Activated effector memory CD4-positive, alpha-beta T cell treated with Interleukin-2 at 50 U/mL for 16 hours (primary cell): Measurements from ENCODE around the gene RNF182.
"Not testable (repeated sequence)": the region's sequence is repeated elsewhere in the genome, so short reads cannot be mapped to it uniquely, and the experiment has no call there.

Source experiments
- DNase-seq: peaks from one replicate; pipeline ENCODE4 v3.0.0-alpha.2; 2020

The RNF182 gene, protein sequence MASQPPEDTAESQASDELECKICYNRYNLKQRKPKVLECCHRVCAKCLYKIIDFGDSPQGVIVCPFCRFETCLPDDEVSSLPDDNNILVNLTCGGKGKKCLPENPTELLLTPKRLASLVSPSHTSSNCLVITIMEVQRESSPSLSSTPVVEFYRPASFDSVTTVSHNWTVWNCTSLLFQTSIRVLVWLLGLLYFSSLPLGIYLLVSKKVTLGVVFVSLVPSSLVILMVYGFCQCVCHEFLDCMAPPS

DNA sequence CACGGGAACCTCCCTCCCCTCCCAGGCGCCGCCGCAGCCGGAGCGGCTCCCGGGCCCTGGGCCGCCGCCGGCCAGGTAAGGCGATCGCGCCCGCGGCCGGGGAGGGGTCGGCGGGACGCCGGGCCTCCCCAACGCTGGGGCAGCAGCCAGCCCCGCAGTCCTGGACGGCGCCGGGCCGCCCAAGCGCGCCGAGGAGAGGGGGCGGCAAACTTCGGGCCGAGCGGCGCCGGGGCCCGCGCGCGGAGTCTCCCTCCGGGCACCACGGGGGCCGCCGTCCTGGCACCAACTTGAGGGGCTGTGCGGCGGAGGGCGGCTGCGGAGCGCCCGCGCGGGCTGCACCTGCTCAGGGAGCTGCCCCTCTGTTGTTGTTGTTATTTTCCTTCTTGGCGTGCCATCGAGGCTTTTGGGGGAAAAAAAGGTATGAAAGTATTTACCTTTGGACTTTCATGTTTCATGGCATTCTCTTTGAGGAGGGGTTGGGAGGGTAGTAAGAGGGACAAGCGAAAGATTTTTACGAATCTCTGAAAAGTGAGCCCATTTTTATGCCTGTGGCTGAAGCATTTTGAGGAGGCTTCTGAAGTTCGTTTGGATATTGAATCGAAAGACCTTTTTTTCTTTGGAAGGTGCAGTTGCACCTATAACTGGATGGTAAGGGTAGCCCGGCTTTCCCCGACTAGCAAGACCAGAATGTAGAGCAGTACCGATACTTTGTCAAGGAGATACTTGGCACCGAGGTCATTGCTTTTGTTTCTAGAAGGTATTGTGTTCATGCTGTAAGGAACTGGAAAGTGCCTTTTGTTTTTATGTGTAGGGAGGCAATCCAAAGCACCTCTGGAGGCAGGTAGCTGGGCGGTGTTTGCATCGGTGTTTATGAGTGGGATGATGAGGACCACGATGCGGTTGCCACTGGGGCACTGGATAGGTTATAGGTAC lies at the start of gene RNF182:
Gene RNF182 (plus strand): TSS at position 4 of the 933 bp plus-strand sequence. CDS start 52,168 bp downstream, outside the sequence.
- DNase-seq = no peak

DNA sequence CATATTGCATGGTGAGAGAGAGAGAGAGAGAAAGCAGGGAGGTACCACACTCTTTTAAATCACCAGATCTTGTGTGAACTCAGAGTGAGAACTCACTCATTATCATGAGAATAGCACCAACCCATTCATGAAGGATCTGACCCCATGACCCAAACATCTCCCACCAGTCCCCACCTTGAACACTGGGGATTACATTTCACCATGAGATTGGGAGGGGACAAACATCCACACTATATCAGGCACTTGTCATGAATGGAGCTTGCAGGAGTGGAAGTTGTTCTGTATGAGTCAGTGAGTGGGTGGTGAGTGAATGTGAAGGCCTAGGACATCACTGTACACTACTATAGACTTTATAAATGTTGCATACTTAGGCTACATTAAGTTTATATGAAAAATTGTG lies 47.7 kb upstream of the RNF182 start:
- no peak for DNase-seq

DNA sequence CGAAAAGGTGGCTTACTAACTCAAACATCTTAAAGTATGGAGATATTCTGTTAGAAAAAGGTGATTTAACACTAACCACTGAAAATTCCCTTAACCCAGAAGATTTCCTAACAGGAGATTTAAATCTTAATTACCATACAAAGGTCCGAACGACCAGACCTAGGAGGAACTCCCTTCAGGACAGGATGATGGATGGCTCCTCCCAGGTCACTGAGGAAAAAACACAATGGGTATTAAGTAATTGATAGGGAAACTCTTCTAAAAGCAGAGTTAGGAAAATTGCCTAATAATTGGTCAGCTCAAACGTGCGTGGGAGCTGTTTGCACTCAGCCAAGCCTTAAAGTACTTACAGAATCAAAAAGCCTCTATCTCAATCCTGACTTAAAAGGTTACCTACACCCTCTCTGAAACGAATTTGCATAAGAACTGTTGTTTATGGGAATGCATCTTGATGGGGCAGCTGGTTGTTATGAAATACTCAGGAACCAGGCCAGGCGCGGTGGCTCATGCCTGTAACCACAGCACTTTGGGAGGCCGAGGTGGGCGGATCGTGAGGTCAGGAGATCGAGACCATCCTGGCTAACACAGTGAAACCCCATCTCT lies 44.6 kb upstream of the RNF182 start:
- DNase-seq = not testable (repeated sequence)

DNA sequence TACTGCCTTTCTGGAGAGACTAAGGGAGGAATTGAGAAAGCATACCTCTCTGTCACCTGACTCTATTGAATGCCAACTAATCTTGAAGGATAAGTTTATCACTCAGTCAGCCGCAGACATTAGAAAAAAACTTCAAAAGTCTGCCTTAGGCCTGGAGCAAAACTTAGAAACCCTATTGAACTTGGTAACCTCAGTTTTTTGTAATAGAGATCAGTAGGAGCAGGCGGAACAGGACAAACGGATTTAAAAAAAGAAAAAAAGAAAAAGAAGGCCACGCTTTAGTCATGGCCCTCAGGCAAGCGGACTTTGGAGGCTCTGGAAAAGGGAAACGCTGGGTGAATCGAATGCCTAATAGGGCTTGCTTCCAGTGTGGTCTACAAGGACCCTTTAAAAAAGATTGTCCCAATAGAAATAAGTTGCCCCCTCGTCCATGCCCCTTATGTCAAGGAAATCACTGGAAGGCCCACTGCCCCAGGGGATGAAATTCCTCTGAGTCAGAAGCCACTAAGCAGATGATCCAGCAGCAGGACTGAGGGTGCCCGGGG lies 43.1 kb upstream of the RNF182 start:
- no peak for DNase-seq

DNA sequence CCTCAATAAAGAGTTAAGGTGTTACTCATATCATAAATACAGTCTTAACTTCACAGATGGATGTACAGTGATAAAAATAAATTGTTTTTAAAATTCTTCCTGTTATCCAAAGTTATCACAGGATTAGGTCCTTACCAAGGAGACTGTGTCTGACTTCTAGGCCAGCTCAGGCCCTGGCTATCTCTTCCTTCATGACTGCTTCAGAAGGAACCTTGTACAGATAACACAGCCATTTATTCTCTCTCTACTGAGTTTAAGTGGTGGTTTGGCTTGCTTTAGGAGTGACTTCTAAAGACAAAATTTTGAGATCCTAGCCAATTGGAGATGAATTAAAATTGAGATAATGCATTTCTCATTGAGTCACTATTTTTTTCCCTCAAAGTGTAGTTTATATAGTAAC lies 40.8 kb upstream of the RNF182 start:
- DNase-seq = no peak

DNA sequence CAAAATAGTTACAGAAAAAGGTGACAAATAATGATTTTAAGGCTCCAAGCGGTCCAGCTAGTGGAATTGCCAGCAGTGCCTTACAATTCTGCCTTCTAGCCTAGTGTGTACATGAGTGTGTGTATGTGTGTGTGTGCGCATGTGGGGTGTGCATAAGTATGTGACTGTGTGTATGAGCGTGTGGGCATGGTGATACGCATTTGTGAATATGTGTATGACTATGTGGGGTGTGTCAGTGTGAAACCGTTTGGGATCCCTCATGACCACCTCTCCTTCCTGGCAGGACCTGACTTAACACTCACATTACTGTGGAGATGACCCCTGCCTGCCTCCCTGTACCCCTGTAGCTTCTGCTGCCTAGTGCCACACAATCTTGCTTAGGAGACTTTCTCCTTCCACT lies 40.4 kb upstream of the RNF182 start:
- DNase-seq = no peak

DNA sequence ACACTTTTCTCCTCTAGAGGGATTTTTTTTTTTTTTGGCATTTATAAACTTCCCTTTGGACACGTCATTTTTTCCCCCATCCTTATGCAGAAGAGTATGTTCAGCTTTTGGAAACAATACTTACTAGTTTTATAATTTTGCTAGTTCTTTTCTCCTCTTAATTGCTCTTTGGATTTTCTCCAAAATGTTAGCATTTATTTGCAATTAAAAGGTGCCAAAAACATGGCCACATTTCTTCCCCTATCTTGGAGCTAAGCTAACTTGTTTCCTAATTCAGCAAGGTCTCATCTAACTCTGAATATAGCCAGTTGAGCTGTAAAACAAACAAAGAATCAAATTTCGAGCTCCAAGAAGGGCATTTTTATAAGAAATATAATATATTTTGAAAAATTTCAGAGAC lies 39.2 kb upstream of the RNF182 start:
- no peak for DNase-seq

DNA sequence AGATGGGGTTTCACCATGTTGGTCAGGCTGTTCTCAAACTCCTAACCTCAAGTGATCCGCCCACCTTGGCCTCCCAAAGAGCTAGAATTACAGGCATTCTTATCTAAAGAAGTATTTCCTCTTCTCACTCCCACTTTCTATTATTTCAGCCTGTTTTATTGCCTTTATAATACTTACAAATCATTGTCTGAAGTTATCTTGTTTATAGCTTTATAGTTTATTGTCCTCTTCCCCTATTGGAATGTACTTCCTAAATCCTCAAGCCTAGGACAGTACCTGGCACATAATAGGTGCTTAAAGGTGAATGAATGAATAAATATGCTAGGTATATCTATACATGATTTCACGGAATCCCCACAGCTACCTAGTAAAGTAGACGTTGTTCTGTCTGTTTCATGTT lies 37.8 kb upstream of the RNF182 start:
- no peak for DNase-seq

DNA sequence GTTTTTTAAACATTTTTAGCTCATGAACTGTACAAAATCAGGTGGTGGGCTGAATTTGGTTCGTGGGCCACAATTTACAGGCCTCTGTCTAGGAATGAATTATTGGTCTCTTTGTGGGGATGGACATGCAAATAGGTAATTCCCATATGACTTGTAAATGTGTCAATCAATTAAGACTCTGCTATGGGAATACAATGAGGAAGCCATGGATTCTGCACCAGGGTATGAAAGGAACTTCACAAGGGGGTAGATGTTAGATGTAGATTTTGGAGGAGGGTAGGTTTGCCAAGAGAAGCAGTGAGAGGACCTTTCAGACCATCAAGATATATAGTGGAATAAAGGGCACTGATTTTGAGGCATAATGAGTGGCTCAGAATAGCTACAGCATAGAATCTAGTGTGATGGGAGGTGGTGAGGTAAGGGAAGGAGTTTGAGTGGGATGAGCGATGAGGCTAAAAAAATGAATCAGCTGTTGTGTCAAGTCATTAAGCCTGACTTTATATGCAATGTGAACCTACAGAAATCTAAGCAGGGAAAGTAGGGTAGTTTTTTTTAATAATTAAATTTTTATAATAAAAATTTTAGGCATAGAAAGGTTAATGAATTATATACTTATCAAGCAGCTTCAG lies 32.6 kb upstream of the RNF182 start:
- DNase-seq = no peak

DNA sequence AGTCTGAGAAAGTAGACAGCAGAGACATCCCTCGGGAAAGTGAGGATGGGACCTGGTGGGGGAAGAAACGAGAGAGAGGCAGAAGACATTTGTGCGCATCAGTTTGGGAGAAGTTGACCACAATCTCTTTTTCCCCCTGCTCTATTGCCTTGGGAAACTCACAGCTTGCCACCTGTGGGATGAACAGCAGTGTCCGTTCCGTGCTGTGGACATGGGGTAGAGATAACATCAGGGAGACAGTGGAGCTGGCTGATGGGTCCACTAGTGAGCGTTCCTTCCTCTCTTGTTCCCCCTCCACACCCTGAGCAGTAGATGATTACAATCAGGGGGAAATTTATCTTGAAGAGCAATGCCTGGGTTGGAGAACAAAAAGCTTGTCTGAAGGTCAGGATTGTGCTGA lies 21.8 kb upstream of the RNF182 start:
- DNase-seq = no peak

DNA sequence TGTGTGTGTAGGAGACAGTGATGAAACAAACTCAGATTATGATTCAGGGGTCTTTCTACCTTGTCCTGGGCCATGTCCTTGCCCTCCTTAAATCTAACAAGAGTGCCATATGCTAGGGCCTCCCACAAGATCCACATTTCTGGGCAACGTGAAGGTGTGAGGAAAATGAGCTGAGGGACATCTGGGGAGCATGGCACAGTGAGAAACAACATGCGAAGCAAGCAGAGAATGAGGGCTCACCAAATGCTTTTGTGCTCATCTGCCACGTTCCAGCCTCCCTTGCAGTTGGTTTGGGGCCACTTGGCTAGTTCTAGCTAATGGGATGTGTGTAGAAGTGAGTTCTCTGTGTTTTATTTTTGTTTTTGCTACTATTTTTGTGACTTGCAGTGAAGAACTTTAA lies 21.4 kb upstream of the RNF182 start:
- DNase-seq = no peak

DNA sequence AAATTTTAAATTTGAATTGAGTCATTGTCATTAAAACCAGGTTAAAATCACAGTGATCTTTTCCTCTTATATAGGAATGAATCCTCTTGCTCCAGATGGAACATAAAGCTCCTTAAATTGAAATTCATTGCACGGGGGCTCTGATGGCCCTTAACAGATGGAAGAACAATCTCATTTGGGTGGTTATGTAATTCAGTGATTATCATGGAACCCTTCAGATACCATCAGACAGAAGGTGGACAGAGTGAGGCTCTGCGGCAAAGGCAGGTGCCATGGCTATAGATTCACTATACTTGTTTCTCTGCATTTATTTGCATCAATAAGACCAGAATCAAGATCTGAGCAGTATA lies 17.8 kb upstream of the RNF182 start:
- DNase-seq = no peak

DNA sequence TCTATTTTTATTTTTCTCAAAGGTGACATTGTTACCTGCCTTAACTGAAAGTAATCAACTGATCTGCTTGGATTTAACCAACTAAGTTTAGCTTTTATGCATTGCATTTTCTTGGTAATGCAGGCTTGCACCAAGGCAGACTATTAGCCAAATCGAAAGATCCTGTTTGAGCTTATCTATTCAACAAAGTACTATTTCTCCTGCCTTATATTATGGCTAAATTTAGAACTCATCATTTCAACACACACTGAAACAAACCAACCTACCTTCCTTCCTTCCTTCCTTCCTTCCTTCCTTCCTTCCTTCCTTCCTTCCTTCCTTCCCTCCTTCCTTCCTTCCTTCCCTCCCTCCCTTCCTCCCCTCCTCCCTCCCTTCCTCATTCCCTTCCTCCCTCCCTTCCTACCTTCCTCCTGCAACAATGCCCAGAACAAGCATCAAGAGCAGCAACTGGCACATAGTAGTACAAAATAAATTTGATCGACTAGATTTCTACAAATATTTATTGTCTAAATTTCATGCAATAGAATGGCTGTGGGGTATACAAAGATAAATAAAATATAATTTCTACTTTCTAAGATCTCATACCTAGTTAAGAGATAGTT lies 17.0 kb upstream of the RNF182 start:
- DNase-seq = no peak

DNA sequence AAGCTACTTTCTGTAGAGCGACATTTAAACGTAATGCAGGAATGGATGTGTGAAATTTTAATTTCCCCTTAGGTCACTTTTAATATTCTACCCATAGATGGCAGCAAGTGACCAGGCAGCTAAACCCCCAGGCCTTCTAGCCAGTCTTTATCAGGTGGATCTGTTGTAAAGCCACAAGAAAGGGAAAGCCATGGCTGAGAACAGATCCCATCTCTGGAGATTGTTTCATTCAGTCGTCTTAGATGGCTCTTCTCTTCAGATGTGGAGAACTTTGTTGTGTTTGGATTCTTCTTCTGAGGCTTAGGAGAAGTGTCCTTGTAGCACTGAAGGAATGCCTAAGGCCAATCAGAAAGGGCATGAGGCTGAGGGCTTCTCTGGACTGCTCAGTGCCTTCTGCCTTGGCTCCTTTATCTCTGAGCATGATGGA lies 15.8 kb upstream of the RNF182 start:
- peak; percentile 13 for DNase-seq

DNA sequence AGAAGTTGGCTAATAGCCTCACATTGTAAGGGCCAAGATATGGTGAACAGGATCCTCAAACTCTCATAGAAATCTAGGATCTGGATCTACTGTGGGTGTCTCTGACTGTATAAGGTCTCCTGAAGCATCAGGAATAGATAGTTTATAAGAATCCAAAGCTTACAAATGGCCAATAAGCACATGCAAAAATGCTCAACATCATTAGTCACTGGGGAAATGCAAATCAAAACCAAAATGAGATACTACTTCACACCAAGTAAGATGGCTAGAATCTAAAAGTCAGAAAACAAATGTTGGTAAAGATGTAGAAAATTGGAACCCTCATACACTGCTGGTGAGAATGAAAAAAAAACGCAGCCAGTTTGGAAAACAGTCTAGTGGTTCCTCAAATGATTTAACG lies 14.3 kb upstream of the RNF182 start:
- DNase-seq = no peak

DNA sequence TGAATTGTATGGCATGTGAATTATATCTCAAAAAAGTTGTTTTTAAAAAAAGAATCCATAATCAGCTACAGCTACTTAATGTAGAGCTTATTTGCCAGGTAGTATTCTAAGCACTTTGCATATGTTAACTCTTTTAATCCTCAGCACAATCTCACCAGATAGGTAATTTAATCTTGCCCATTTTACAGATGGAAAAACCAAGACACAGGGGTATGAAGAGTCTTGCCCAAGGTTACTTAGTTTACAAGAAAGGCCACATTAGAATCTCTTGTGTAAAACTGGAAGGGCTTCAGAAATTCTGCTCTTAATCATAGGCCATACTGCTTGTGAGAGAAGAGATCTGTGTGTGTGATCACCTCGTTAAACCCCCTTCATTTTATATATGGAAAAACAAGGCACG lies 13.4 kb upstream of the RNF182 start:
- DNase-seq = no peak

DNA sequence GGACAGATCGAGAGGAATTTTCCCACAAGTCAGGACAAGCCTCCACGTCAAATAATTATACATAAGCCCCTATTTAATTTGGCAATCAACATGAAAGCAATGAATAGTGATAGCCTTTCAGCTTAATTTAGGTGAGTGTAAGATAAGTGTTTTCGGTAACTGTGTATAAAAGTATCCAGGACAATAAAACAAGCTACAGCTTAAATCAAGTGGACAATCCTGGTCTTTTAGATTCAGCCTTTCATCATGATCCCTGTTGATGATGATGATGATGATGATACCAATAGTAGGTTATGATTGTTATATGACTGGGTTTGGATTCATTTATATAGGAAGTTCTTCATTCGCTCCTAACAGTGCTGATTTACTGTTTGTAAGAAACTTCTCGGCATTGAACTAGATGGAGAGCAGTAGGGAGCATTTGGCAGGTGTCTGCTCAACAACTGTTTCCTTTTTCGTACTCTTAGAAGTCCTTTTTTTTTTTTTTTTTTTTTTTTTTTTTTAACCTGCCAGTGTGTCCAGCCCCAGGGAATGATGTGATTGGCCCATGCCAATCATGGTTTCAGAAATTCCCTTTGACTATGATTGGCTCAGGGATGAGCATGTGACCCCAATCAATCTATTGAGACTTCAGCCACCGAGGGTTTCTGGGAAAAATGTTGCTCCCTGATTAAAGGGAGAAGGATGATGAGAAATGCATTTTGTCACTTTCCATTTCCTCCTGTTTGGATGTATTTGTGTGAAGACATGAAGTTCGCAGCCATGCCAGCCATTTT lies 11.3 kb upstream of the RNF182 start:
- DNase-seq = no peak

DNA sequence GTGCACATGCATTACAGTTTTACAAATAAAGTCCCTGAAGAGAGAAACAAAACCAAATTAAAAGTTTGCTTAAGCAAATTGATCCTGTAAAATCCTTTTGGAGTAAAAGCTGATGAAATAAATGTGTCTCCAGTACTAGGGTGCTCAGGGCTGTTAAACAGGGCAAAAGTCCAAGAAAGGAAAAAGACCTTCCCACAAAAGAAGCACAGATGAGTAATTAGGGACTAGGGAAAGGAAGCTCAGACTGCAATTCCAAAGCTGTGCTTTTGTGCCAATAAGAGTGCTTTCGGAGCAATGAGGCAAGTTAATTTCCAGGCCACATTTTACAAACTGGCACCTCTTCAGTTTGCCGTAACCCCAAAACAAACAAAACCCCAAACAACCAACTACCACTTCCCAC lies 10.4 kb upstream of the RNF182 start:
- DNase-seq = no peak

DNA sequence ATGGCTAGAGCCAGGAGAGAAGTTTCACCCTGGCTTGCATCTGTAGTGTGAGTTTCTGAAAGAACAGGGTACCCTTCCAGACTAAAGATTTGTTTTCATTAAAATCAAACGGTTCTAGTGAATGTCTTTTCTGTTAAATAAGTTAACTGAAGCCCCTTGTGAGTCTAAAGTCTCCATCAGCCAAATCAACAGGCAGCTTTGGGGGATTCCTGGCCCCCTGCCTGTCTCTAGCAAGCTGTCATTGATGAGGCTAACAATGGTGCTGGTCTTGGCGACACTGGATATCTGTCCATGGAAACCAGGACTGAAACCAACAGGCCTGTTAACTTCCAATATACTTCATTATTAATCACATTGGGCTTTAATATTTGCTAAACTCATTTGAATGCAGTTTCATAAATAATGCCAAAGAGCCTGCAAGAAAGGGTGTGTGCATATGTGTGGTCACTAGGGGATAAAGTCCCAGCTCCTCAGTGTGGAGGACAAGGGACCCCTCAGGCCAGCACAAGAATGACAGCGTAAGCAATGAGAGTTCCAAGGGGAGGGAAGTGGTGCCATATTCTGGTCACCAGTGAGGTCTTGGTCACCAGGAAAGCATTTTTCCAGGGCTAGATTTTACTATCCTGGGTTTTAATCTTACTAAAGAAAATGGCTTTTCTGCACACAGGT lies 9.1 kb upstream of the RNF182 start:
- no peak for DNase-seq

DNA sequence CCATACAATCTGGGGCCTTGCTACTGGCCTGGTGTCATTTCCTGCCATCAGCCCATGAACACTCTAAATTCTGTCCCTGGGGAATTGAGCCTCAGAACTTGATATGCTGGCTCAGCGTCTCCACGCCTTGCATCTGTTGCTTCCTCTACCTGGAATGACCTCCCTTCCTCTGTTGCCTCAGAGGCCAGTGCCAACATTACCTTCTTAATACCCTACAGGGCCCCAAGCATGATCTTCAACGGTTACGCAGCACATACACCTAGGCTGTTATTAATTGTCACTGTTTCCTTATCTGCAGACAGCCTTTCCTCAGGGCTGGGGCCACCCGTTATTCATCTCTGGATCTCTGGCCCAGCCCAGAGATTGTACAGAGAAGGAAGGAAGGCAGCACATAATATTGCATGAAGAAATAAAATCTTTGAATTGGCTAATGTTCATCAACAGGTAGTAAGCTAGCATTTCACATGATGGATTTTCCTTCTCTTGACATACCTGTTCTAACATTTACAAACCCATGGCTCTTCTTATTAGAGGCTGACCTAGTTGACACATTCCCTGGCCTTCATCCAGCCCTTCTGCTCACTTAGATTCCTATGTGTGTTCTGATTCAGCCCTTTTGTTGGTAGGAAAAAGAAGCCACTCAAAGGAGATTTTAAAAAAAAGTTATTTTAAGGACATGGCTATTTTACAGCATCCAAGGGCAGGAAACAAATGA lies 8.4 kb upstream of the RNF182 start:
- no peak for DNase-seq

DNA sequence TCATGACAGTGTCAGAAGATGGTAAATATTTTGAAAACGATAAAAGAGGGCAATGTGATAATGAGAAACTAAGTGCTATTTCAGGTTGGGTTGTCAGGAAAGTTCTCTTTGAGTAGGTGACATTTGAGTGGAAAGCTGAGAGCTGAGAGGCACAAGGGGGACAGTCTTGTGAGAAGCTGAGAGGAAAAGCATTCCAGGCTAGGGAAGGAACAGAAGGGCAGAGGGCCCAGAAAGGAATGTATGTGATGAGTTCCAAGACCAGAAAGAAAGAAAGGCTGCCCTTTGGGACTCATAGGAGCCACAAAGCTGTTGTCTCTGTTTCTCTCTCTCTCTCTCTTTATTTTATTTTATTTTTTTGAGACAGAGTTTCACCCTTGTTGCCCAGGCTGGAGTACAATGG lies 7.6 kb upstream of the RNF182 start:
- no peak for DNase-seq
